ENCODE results near the gene ANKRD33.

The ANKRD33 gene

GRCh38 chr12:51887476-51888315 is at the start of gene ANKRD33:
ANKRD33 (plus strand) TSS chr12:51888103; CDS start chr12:51888187, 84 bp downstream.
- H3K27ac Mint-ChIP-seq = no peak within 1 kb of the TSS

GRCh38 chr12:51838762-51839161 is 49.1 kb upstream of the ANKRD33 start:
- Mint-ChIP-seq H3K27ac (no peak overlapping the region), H3K4me3 (no peak overlapping the region), H3K9me3 (no peaks in the 10 kb centered on the region), H3K4me1 (ENCODE audit: low read depth) (no peaks in the 10 kb centered on the region), H3K27me3 (ENCODE audit: low read depth) (peaks cover 29% of the 10 kb centered on the region), H3K36me3 (ENCODE audit: low read depth) (no peaks in the 10 kb centered on the region)

More at GRCh38 chr12:51887476-51888315, at the start of gene ANKRD33:
- H3K36me3 Mint-ChIP-seq (ENCODE audit: low read depth) = no peaks in the 10 kb centered on the region
- peaks cover 2% of the 10 kb centered on the region for H3K27me3 Mint-ChIP-seq (ENCODE audit: low read depth)
- H3K9me3 Mint-ChIP-seq = peaks cover 5% of the 10 kb centered on the region
- H3K4me1 Mint-ChIP-seq (ENCODE audit: low read depth) = peaks cover 8% of the 10 kb centered on the region
- no peak within 1 kb of the TSS for H3K4me3 Mint-ChIP-seq

GRCh38 chr12:51839310-51839947 is 48.5 kb upstream of the ANKRD33 start:
- Mint-ChIP-seq H3K36me3 (ENCODE audit: low read depth) (no peaks in the 10 kb centered on the region), H3K27ac (no peak overlapping the region), H3K4me3 (no peak overlapping the region), H3K4me1 (ENCODE audit: low read depth) (no peaks in the 10 kb centered on the region), H3K27me3 (ENCODE audit: low read depth) (peaks cover 33% of the 10 kb centered on the region), H3K9me3 (no peaks in the 10 kb centered on the region)

GRCh38 chr12:51840966-51841365 is 46.9 kb upstream of the ANKRD33 start:
- H3K4me3 Mint-ChIP-seq = no peak overlapping the region
- no peak overlapping the region for H3K27ac Mint-ChIP-seq
- H3K27me3 Mint-ChIP-seq (ENCODE audit: low read depth) = peaks cover 39% of the 10 kb centered on the region
- H3K4me1 Mint-ChIP-seq (ENCODE audit: low read depth) = no peaks in the 10 kb centered on the region
- no peaks in the 10 kb centered on the region for H3K36me3 Mint-ChIP-seq (ENCODE audit: low read depth)
- no peaks in the 10 kb centered on the region for H3K9me3 Mint-ChIP-seq

DNA sequence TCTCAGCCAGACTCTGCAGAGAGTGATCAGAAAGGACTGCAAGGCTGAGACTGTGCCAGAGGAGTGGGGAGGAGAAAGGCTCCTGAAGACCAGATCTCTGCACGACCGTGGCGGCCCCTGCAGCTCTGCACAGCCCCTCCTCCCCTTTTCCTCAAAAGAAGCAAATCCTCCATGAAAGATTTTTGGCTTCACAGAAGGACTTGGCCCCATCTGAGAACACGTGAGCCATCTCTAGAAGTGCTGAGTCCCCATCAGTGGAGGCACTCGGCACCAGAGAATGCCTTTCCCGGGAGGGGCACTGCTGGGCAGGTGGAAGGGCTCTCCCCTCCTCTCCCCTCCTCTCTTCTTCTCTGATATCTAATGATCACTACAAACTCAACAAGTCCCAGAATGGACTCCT is 46.2 kb upstream of the ANKRD33 start:
- H3K27ac Mint-ChIP-seq = no peak overlapping the region
- no peaks in the 10 kb centered on the region for H3K36me3 Mint-ChIP-seq (ENCODE audit: low read depth)
- H3K4me1 Mint-ChIP-seq (ENCODE audit: low read depth) = peaks cover 1% of the 10 kb centered on the region
- H3K27me3 Mint-ChIP-seq (ENCODE audit: low read depth) = peaks cover 46% of the 10 kb centered on the region
- no peak overlapping the region for H3K4me3 Mint-ChIP-seq
- H3K9me3 Mint-ChIP-seq = no peaks in the 10 kb centered on the region

DNA sequence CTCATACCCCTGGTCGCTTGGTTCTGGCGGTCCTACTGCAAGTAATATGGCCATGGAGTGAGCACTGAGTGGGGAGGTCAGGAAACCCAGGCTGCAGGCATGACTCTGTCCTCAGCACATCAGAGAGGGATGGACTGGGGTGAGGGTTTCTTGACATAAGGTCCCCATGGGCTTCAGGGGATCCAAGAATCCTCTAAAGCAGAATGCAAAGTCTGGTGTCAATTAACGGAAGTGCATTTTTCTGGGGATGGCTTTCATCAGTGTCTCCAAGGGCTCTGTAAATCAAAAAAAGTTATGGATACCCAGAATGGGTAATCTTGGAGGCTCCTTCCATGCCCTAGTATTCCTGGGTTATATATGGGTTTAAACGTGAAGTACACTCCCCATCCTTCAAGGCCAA is 43.0 kb upstream of the ANKRD33 start:
- H3K9me3 Mint-ChIP-seq = no peaks in the 10 kb centered on the region
- H3K36me3 Mint-ChIP-seq (ENCODE audit: low read depth) = no peaks in the 10 kb centered on the region
- no peak overlapping the region for H3K27ac Mint-ChIP-seq
- peaks cover 3% of the 10 kb centered on the region for H3K4me1 Mint-ChIP-seq (ENCODE audit: low read depth)
- H3K4me3 Mint-ChIP-seq = no peak overlapping the region
- peaks cover 48% of the 10 kb centered on the region for H3K27me3 Mint-ChIP-seq (ENCODE audit: low read depth)

DNA sequence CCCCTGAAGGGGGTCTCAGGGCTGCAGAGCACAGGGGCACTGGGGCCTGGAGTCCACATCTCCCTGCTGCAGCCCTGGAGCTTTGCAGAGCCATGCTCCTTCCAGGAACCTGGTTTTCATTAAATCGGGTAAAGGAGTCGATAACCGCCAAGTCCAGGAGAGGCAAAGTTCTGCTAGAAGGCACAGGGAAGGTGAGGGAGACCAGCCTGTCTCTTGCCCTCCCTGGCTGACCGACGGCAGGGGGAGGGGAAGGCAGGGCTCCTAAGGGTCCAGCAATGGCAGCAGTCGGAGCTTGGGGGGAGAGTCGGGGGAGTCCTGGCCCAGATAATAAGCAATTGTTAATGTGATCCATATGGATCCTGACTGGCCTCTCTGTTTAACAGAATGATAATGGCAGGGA is 42.4 kb upstream of the ANKRD33 start:
- Mint-ChIP-seq H3K4me1 (ENCODE audit: low read depth) (peaks cover 3% of the 10 kb centered on the region), H3K27me3 (ENCODE audit: low read depth) (peaks cover 55% of the 10 kb centered on the region), H3K9me3 (no peaks in the 10 kb centered on the region), H3K4me3 (no peak overlapping the region), H3K27ac (no peak overlapping the region), H3K36me3 (ENCODE audit: low read depth) (no peaks in the 10 kb centered on the region)

- Mint-ChIP-seq H3K27ac (no peak overlapping the region), H3K27me3 (ENCODE audit: low read depth) (peaks cover 63% of the 10 kb centered on the region), H3K4me1 (ENCODE audit: low read depth) (peaks cover 4% of the 10 kb centered on the region), H3K9me3 (no peaks in the 10 kb centered on the region), H3K36me3 (ENCODE audit: low read depth) (no peaks in the 10 kb centered on the region), H3K4me3 (no peak overlapping the region)
Measured at GRCh38 chr12:51846271-51846691, 41.6 kb upstream of the ANKRD33 start.

DNA sequence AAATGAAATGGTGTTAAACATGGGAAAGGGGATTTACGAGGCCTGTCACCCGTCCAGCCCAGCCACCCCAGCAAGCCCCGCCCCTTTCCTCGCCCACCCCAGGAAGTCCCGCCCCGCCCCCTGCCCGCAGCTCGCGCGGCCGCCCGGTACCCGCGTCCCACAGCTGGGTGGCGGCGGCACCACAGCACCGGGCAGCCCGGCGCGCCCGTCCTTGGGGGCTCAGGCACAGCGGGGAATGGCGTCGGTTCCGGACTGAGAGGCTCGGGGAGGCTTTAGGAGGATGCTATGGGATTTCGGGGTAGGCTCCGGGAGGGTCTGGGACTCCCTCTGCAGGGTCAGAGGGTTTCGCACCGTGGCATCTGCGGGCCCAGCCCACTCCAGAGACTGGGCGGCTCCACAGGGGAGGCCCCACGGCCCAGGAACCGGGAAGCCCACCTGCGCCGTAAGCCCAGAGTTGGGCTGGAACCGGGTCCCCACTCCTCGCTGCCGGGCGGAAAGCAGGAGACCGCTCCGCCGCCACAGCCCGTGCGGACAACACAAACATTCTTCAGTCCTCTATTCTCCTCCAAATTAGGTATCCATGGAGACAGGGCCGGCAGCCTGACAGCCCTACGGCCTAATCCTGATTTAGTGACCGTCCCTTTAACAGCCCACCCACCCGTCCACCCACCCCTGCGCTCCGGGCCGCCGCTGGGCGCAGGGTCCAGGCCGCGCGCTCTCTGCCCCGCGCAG is 40.8 kb upstream of the ANKRD33 start:
- peaks cover 10% of the 10 kb centered on the region for H3K4me1 Mint-ChIP-seq (ENCODE audit: low read depth)
- peak overlapping the region; percentile 40 for H3K4me3 Mint-ChIP-seq
- no peak overlapping the region for H3K27ac Mint-ChIP-seq
- H3K36me3 Mint-ChIP-seq (ENCODE audit: low read depth) = no peaks in the 10 kb centered on the region
- peaks cover 65% of the 10 kb centered on the region for H3K27me3 Mint-ChIP-seq (ENCODE audit: low read depth)
- no peaks in the 10 kb centered on the region for H3K9me3 Mint-ChIP-seq

DNA sequence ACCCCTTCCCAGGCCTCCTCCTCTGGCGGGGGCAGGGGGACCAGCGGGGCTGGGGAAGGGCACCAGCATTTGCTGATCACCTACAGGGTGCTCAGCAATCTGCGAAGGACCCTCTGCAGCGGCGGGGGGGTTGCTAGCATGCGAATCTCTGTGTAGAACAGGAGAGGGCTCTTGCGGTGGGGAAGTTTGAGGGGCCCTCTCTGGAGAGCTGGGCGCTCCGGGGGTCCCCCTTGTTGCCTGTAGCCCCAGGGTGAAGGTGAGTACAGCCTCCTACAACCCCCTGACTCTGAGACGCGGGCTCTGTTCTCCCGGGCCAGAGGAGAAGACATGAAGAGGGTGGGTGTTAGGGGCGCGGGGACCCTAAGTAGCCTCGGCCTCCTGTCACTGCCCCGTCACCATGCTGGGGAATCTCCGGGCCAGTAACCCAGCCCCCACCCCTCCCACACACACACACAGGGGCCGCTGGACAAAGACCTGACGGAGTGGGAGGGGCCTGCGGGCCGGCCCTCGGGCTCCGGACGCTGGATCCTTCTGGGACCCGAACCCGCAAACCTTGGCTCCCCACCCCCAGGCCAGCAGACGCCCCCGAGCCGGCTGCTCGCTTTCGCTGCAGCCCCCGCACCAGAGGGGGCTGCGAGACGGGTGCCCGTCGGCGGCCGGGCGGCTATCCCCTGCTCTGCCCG is 40.1 kb upstream of the ANKRD33 start:
- Mint-ChIP-seq H3K4me3 (no peak overlapping the region), H3K9me3 (no peaks in the 10 kb centered on the region), H3K27me3 (ENCODE audit: low read depth) (peaks cover 71% of the 10 kb centered on the region), H3K27ac (no peak overlapping the region), H3K4me1 (ENCODE audit: low read depth) (peaks cover 10% of the 10 kb centered on the region), H3K36me3 (ENCODE audit: low read depth) (no peaks in the 10 kb centered on the region)

DNA sequence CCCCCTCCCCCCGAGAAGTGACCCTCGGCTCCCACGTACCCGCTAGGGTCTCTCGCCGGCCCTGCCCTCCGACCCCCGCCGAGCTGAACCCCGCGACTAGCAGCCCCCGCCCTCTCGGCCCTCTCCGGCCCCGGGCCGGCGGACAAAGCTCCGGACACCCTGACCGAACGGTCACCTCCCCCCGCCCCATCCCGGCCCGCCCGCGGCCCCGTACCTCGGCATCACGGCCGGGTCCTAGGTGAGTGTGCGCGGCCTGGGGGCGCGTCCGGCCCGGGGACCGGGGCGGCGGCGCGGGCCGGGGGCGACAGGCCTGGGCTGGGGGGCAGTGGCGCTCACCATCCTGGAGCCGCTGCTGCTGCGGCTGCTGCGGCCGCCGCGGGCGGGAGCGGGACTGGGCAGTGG is 39.6 kb upstream of the ANKRD33 start, which contains the start of gene FIGNL2:
Gene FIGNL2 (minus strand): TSS at position 393 of the 402 bp plus-strand sequence. CDS start 26,305 bp downstream, outside the sequence.
- H3K36me3 Mint-ChIP-seq (ENCODE audit: low read depth) = no peaks in the 10 kb centered on the region
- no peak within 1 kb of the TSS for H3K27ac Mint-ChIP-seq
- no peak within 1 kb of the TSS for H3K4me3 Mint-ChIP-seq
- peaks cover 75% of the 10 kb centered on the region for H3K27me3 Mint-ChIP-seq (ENCODE audit: low read depth)
- H3K4me1 Mint-ChIP-seq (ENCODE audit: low read depth) = peaks cover 10% of the 10 kb centered on the region
- no peaks in the 10 kb centered on the region for H3K9me3 Mint-ChIP-seq

GRCh38 chr12:51848841-51849735 is 38.8 kb upstream of the ANKRD33 start:
- no peak overlapping the region for H3K27ac Mint-ChIP-seq
- H3K27me3 Mint-ChIP-seq (ENCODE audit: low read depth) = peaks cover 69% of the 10 kb centered on the region
- H3K4me3 Mint-ChIP-seq = no peak overlapping the region
- H3K4me1 Mint-ChIP-seq (ENCODE audit: low read depth) = peaks cover 10% of the 10 kb centered on the region
- no peaks in the 10 kb centered on the region for H3K9me3 Mint-ChIP-seq
- no peaks in the 10 kb centered on the region for H3K36me3 Mint-ChIP-seq (ENCODE audit: low read depth)

- no peaks in the 10 kb centered on the region for H3K36me3 Mint-ChIP-seq (ENCODE audit: low read depth)
- H3K4me1 Mint-ChIP-seq (ENCODE audit: low read depth) = peaks cover 10% of the 10 kb centered on the region
- H3K9me3 Mint-ChIP-seq = no peaks in the 10 kb centered on the region
- peaks cover 58% of the 10 kb centered on the region for H3K27me3 Mint-ChIP-seq (ENCODE audit: low read depth)
- no peak overlapping the region for H3K27ac Mint-ChIP-seq
- H3K4me3 Mint-ChIP-seq = no peak overlapping the region
Measured at GRCh38 chr12:51850081-51850964, 37.6 kb upstream of the ANKRD33 start.

Data from T-helper 1 cell treated with Interleukin-12 subunit alpha and Interleukin-12 subunit beta and Interleukin-4 antibody, amounts not matched to agents 30 μg/mL and 1 μg/mL, for 36 hours (primary cell).